ENCODE data around the gene FAM171A1.

DNA sequence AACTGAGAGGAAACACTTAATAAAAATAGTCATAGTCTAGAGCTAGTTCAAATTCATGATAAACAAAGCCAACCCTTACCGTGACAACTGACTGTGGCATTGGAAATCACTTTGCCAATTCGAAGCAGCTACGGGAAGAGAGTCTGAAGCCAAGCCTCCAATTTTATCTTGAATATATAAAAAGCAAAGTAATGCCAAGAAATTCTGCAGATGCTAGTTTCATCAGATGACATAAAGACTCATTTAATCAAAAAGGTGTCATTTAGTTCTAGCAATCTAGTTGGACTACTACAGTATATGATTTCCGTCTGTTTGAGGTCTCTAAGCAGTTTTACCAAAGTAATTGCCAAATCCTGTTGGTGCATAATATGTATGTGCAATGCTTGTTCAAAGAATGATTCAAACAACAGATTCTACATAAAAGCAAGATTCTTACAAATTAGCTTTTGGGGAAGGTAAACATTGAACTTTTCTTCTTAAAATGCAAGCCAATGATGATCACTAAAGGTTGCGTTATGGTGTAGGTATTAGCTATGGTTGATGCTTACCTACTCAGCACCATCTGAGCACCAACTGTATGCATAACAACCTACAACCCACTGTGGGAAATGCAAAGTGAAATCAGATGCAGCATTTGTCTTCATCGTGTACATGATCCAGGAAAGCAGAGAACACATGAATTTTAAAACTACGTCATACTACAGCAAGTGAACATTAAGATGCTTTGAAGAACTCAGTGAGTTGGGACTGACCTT is 2.8 kb downstream of the FAM171A1 start:
- no peak for TF ChIP-seq POLR2A (IDR thresholded peaks at IDR 0.05)
- TF ChIP-seq, protein P1, sequence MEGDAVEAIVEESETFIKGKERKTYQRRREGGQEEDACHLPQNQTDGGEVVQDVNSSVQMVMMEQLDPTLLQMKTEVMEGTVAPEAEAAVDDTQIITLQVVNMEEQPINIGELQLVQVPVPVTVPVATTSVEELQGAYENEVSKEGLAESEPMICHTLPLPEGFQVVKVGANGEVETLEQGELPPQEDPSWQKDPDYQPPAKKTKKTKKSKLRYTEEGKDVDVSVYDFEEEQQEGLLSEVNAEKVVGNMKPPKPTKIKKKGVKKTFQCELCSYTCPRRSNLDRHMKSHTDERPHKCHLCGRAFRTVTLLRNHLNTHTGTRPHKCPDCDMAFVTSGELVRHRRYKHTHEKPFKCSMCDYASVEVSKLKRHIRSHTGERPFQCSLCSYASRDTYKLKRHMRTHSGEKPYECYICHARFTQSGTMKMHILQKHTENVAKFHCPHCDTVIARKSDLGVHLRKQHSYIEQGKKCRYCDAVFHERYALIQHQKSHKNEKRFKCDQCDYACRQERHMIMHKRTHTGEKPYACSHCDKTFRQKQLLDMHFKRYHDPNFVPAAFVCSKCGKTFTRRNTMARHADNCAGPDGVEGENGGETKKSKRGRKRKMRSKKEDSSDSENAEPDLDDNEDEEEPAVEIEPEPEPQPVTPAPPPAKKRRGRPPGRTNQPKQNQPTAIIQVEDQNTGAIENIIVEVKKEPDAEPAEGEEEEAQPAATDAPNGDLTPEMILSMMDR (IDR thresholded peaks at IDR 0.05), result no peak
